GM21528 (cell line): ENCODE results near the gene ADSL.

Experiments used
- ATAC-seq: cut with Tn5 transposase; IDR thresholded peaks from one replicate; pipeline ENCODE4 v1.9.1; 2021; ENCODE audit warnings: mild to moderate bottlenecking, moderate library complexity; ENCODE audit not compliant: unreplicated experiment, low FRiP score

Gene ADSL

GRCh38 chr22:40403141-40403540 lies 56.8 kb downstream of the ADSL start:
- ATAC-seq = no peak

GRCh38 chr22:40403651-40404050 lies 57.4 kb downstream of the ADSL start:
- no peak for ATAC-seq

- ATAC-seq = no peak
Observed at GRCh38 chr22:40404251-40405177, 58.2 kb downstream of the ADSL start.

- ATAC-seq = no peak
Observed at GRCh38 chr22:40405178-40406062, 59.1 kb downstream of the ADSL start.

- no peak for ATAC-seq
Observed at GRCh38 chr22:40406063-40406890, 60.0 kb downstream of the ADSL start.

GRCh38 chr22:40407021-40407761 lies 60.9 kb downstream of the ADSL start:
- no peak for ATAC-seq

GRCh38 chr22:40407831-40408717 lies 61.8 kb downstream of the ADSL start:
- no peak for ATAC-seq

GRCh38 chr22:40408718-40409612 lies 62.7 kb downstream of the ADSL start:
- ATAC-seq = no peak

GRCh38 chr22:40409613-40410113 lies 63.4 kb downstream of the ADSL start:
- ATAC-seq = no peak

- no peak for ATAC-seq
Observed at GRCh38 chr22:40410272-40410671, 64.0 kb downstream of the ADSL start.

- no peak for ATAC-seq
Observed at GRCh38 chr22:40410731-40411505, 64.6 kb downstream of the ADSL start.

- no peak for ATAC-seq
Observed at GRCh38 chr22:40411506-40411861, 65.2 kb downstream of the ADSL start.

- ATAC-seq = no peak
Observed at GRCh38 chr22:40412441-40412840, 66.1 kb downstream of the ADSL start.

GRCh38 chr22:40413873-40414272 lies 67.6 kb downstream of the ADSL start:
- ATAC-seq = no peak

- ATAC-seq = no peak
Observed at GRCh38 chr22:40414311-40414710, 68.0 kb downstream of the ADSL start.

GRCh38 chr22:40414838-40415505 lies 68.7 kb downstream of the ADSL start:
- no peak for ATAC-seq
